ENCODE data around the gene NECAB3. TPM values are rescaled to one million over a fixed set of nuclear protein-coding genes. Genes with fewer than 3 reads are reported as not detected.

Gene NECAB3
- total RNA-seq, 1 donor from 2014 or later = 56.2 TPM

DNA sequence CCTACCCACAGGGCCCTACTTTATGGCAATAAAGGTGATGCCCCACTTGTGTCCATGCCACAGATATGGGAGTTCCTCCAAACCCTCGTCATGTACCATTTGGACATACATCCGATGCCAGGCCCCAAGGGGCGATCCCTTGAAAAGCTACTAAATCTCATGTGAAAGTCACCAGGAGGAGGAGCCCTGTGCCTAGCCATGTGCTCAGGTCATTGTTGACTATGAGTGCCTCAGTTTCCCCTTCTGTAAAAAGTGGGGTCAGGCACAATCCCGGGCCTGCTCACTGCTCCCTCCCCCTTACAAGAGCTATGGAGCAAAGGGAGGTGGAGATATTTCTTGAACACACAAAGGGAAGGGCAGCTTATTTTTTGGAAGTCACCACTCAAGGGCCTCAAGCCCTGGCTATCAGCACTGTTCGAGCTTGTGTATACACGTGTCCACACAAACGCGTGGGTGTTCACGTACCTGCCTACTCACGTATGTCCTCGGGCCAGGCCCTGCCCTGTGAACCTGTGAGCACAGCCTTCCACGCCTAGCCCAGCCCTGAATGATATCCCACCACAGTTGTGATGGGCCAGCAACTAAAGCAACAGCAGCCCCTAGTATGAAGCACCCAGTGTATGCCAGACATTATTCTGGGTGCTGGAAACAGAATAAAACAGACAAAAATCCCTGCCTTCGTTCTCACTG is 5.6 kb downstream of the NECAB3 start:
- no peaks in the 10 kb centered on the region for H3K9me3 ChIP-seq
- intact Hi-C loops (cut with DNase I) = no loop called here
- H3K4me3 ChIP-seq = no peak overlapping the region
- peaks cover 30% of the 10 kb centered on the region for H3K4me1 ChIP-seq
- no peak overlapping the region for H3K27ac ChIP-seq
- DNase-seq (no peak), ATAC-seq (no peak)
- H3K36me3 ChIP-seq = peaks cover 16% of the 10 kb centered on the region
- TF ChIP-seq, protein P1, sequence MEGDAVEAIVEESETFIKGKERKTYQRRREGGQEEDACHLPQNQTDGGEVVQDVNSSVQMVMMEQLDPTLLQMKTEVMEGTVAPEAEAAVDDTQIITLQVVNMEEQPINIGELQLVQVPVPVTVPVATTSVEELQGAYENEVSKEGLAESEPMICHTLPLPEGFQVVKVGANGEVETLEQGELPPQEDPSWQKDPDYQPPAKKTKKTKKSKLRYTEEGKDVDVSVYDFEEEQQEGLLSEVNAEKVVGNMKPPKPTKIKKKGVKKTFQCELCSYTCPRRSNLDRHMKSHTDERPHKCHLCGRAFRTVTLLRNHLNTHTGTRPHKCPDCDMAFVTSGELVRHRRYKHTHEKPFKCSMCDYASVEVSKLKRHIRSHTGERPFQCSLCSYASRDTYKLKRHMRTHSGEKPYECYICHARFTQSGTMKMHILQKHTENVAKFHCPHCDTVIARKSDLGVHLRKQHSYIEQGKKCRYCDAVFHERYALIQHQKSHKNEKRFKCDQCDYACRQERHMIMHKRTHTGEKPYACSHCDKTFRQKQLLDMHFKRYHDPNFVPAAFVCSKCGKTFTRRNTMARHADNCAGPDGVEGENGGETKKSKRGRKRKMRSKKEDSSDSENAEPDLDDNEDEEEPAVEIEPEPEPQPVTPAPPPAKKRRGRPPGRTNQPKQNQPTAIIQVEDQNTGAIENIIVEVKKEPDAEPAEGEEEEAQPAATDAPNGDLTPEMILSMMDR (IDR thresholded peaks at IDR 0.05) = no peak
- no peaks in the 10 kb centered on the region for H3K27me3 ChIP-seq

DNA sequence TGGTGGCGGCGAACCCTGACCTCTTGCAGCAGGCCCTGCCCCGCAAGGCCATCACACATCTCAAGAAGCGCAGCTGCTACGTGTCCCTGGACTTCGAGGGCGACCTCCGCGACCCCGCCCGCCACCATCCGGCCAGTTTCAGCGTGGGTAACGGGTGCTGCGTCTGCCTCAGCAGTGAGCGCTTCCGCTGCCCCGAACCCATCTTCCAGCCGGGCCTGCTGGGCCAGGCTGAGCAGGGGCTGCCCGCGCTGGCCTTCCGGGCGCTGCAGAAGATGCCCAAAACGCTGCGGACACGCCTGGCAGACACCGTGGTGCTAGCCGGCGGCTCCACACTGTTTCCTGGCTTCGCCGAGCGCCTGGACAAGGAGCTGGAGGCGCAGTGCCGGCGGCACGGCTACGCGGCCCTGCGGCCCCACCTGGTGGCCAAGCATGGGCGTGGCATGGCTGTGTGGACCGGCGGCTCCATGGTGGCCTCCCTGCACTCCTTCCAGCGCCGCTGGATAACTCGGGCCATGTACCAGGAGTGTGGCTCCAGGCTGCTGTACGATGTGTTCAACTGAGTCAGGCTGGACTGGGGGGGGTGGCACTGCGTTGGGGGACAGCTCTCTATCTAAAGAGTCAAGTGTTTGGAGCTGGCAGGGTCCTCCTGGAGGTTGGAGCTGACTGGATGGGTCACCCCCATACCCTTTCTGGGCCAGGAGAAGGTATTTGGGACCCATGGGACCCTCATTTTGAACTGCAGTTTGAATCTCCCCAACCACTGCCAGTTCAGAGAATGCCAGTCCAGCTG is 6.4 kb downstream of the NECAB3 start:
- H3K4me1 ChIP-seq = peaks cover 24% of the 10 kb centered on the region

DNA sequence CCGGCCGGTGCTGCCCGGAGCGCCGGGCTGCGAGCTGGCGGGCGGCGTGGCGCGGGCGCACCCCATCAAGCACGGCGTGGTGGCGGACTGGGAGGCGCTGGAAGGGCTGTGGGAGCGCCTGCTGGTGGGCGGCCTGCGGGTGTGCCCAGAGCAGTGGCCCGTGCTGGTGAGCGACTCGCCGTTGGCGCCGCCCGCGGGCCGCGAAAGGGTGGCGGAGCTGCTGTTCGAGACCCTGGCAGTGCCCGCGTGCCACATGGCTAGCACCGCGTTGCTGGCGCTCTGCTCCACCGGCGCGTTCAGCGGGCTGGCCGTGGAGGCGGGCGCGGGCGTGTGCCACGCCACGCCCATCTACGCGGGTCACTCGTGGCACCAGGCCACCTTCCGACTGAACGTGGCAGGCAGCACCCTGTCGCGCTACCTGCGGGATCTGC is 7.0 kb downstream of the NECAB3 start:
- Histone ChIP-seq H3K4me1 (peaks cover 24% of the 10 kb centered on the region), H3K36me3 (peaks cover 16% of the 10 kb centered on the region), H3K4me3 (peak overlapping the region; percentile 58), H3K27ac (peak overlapping the region; percentile 84), H3K27me3 (no peaks in the 10 kb centered on the region), H3K9me3 (no peaks in the 10 kb centered on the region)
- ATAC-seq (peak; percentile 0), DNase-seq (no peak)
- TF ChIP-seq, protein P1 (IDR thresholded peaks at IDR 0.05) = no peak
- intact Hi-C loops (cut with DNase I) = no loop called here

More for the DNA sequence above, 6.4 kb downstream of the NECAB3 start:
- TF ChIP-seq, protein P1 (IDR thresholded peaks at IDR 0.05) = peak; percentile 83
- peak; percentile 86 for DNase-seq
- Histone ChIP-seq H3K9me3 (no peaks in the 10 kb centered on the region), H3K36me3 (peaks cover 16% of the 10 kb centered on the region), H3K27ac (peak overlapping the region; percentile 84), H3K27me3 (no peaks in the 10 kb centered on the region), H3K4me3 (peak overlapping the region; percentile 58)
- intact Hi-C loops (cut with DNase I) = no loop called here
- peak; percentile 69 for ATAC-seq

DNA sequence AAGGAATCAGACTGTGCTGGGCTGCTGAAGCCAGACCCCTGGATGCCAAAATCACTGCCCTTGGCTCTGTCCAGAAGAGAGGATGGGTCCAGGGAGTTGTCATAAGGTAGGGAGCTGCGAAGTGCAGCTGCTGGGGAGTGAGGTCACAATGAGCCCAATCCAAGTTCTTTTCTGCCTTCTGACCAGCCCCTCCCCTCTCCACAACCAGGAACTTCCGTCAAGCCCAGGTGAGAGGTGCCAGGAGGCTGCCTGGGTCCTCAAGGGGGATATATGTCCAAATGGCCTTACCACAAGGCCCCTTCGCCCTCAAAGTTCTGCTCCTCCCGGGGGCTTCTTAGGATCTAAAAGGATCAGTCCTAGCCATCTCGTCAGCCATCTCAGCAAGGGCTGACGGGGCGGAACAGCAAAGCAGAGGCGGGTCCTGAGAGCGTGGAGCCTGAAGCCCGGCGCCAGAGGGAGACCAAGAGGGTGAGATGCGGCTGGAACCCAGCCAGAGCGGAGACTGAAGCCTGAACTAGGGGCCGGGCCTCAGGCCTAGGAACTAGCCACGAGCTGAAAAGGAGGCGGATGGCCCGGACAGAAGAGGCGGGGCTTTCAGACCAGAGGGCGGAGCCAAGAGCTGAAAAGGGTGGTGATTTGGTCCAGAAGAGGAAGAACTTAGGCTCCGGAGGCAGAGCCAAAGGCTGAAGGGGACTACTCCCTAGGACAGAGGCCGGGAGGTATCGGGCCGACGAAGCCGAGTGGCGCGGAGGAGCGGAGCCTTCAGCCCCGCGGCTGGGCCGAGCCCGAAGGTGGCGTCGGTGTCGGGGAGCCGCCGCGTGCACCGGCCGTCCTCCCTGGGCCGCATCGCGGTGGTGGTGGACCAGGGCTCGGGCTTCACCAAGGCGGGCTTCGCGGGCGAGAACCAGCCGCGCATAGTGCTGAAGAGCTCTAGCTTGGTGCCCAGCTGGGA is 7.7 kb downstream of the NECAB3 start, which contains the start of gene ACTL10:
ACTL10 (plus strand) TSS at position 651 of the 952 bp plus-strand sequence. CDS start 555 bp downstream, outside the sequence.
- Histone ChIP-seq H3K27me3 (no peaks in the 10 kb centered on the region), H3K9me3 (no peaks in the 10 kb centered on the region), H3K36me3 (peaks cover 16% of the 10 kb centered on the region), H3K4me1 (peaks cover 24% of the 10 kb centered on the region), H3K27ac (peak within 1 kb of the TSS; percentile 84), H3K4me3 (peak within 1 kb of the TSS; percentile 58)
- TF ChIP-seq, protein P1 (IDR thresholded peaks at IDR 0.05) = peak; percentile 46
- DNase-seq (peak; percentile 98), ATAC-seq (peak; percentile 86)
- intact Hi-C loops (cut with DNase I) = no loop called here

DNA sequence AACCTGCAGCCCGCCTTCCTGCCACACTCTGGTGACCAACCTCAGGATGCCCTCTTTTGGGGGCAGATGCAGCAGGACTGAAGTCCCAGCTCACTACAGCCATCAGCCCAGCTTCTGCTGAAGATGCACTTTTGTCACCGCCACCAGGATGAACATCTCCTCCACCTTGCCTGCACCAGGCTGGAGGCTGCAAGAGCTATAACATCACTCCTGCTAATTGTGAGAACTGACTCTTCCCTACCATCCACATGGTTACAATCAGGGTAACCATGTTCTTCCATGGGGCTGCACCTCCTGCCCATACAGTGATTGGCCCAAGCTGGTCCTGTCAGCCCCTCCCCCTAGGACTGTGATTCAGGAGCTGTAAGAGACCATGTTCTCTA is 9.5 kb downstream of the NECAB3 start:
- no peak for DNase-seq
- H3K9me3 ChIP-seq = no peaks in the 10 kb centered on the region
- TF ChIP-seq, protein P1 (IDR thresholded peaks at IDR 0.05) = no peak
- no peaks in the 10 kb centered on the region for H3K27me3 ChIP-seq
- ATAC-seq = no peak
- H3K27ac ChIP-seq = peak overlapping the region; percentile 89
- intact Hi-C loops (cut with DNase I) = no loop called here
- H3K4me3 ChIP-seq = no peak overlapping the region
- H3K4me1 ChIP-seq = peaks cover 24% of the 10 kb centered on the region
- peaks cover 13% of the 10 kb centered on the region for H3K36me3 ChIP-seq

Data from upper lobe of right lung (tissue), 1 donor.